DOHH2 (cell line): ENCODE measurements around the gene OPALIN.

Source experiments
- H3F3A ChIP-seq: fragments of 200-600 bp; sonication (generic), shearing (Covaris generic); 2 replicates; pipeline ENCODE4 v1.6.0; 2016; ENCODE audit warnings: antibody characterized with exemption, mild to moderate bottlenecking; ENCODE audit not compliant: control insufficient read depth, insufficient read depth
- H3K27ac ChIP-seq: fragments of 200-600 bp; sonication (generic); 2 replicates; pipeline ENCODE4 v1.5.1; 2014; ENCODE audit warnings: low read depth, mild to moderate bottlenecking, low read length, moderate library complexity
- H3K27me3 ChIP-seq: fragments of 200-600 bp; sonication (generic); 2 replicates; pipeline ENCODE4 v1.6.1; 2014; ENCODE audit warnings: mild to moderate bottlenecking, low read length, mixed read lengths; ENCODE audit not compliant: control insufficient read depth
- H3K36me3 ChIP-seq: fragments of 200-600 bp; sonication (generic); 2 replicates; pipeline ENCODE4 v1.6.1; 2014; ENCODE audit warnings: mild to moderate bottlenecking, low read length, moderate library complexity, mixed read lengths; ENCODE audit not compliant: control insufficient read depth
- H3K4me1 ChIP-seq: fragments of 200-600 bp; sonication (generic); 2 replicates; pipeline ENCODE4 v1.6.1; 2014; ENCODE audit warnings: mild to moderate bottlenecking, low read length, mixed read lengths; ENCODE audit not compliant: control insufficient read depth
- H3K4me2 ChIP-seq: fragments of 200-600 bp; sonication (generic); 2 replicates; pipeline ENCODE4 v1.6.0; 2014; ENCODE audit warnings: mild to moderate bottlenecking, low read length, moderate library complexity
- H3K4me3 ChIP-seq: fragments of 200-600 bp; sonication (generic); 2 replicates; pipeline ENCODE4 v1.5.1; 2014; ENCODE audit warnings: mild to moderate bottlenecking, low read length, mixed read lengths
- H3K79me2 ChIP-seq: fragments of 200-600 bp; sonication (generic); 2 replicates; pipeline ENCODE4 v1.6.1; 2014; ENCODE audit warnings: mild to moderate bottlenecking, low read length, mixed read lengths; ENCODE audit not compliant: control insufficient read depth
- H3K9me2 ChIP-seq: fragments of 200-600 bp; sonication (generic); replicated peaks from 2 replicates; pipeline ENCODE4 v1.6.1; 2014; ENCODE audit warnings: mild to moderate bottlenecking, low read length, mixed read lengths; ENCODE audit not compliant: control insufficient read depth
- H3K9me3 ChIP-seq: fragments of 200-600 bp; sonication (generic); 2 replicates; pipeline ENCODE4 v1.6.1; 2014; ENCODE audit warnings: antibody characterized with exemption, low read length, mixed read lengths; ENCODE audit not compliant: control insufficient read depth, insufficient read depth
- H4K20me1 ChIP-seq: fragments of 200-600 bp; sonication (generic); 2 replicates; pipeline ENCODE4 v1.6.0; 2014; ENCODE audit warnings: low read depth, mild to moderate bottlenecking, antibody characterized with exemption, low read length, moderate library complexity; ENCODE audit not compliant: control insufficient read depth, insufficient read depth
- CTCF ChIP-seq: fragments of 200-600 bp; sonication (generic); IDR thresholded peaks from one replicate; pipeline ENCODE4 v1.5.1; 2014; ENCODE audit warnings: antibody characterized with exemption, mild to moderate bottlenecking, low read depth, low read length; ENCODE audit not compliant: poor library complexity, severe bottlenecking
- EZH2phosphoT487 ChIP-seq: fragments of 200-600 bp; sonication (generic); IDR thresholded peaks from 2 replicates; pipeline ENCODE4 v1.6.1; 2017; ENCODE audit warnings: borderline replicate concordance, mild to moderate bottlenecking, antibody characterized with exemption, low read length, moderate library complexity, mixed read lengths

OPALIN gene

GRCh38 chr10:96377816-96378294, 19.1 kb upstream of the OPALIN start:
- no peak overlapping the region for H3K4me2 ChIP-seq
- no peaks in the 10 kb centered on the region for H3K79me2 ChIP-seq
- H3K4me1 ChIP-seq = peaks cover 13% of the 10 kb centered on the region
- no peaks in the 10 kb centered on the region for H3K9me3 ChIP-seq
- no peak overlapping the region for H3K27ac ChIP-seq
- H3K36me3 ChIP-seq = no peaks in the 10 kb centered on the region
- H3K27me3 ChIP-seq = peaks cover 30% of the 10 kb centered on the region
- H3K4me3 ChIP-seq = no peak overlapping the region
- H4K20me1 ChIP-seq = no peaks in the 10 kb centered on the region
- no peaks in the 10 kb centered on the region for H3F3A ChIP-seq
- no peaks in the 10 kb centered on the region for H3K9me2 ChIP-seq
- TF ChIP-seq EZH2phosphoT487 (no peak), CTCF (no peak)

- no peak overlapping the region for H3K4me2 ChIP-seq
- no peaks in the 10 kb centered on the region for H3K9me2 ChIP-seq
- TF ChIP-seq CTCF = no peak
- TF ChIP-seq EZH2phosphoT487 = no peak
These were observed 17.7 kb upstream of the OPALIN start for GRCh38 chr10:96376483-96376882.

GRCh38 chr10:96374985-96375830, 16.4 kb upstream of the OPALIN start:
- H3K4me2 ChIP-seq = peak overlapping the region; percentile 83
- no peak overlapping the region for H3K27ac ChIP-seq
- H4K20me1 ChIP-seq = no peaks in the 10 kb centered on the region
- no peaks in the 10 kb centered on the region for H3K9me3 ChIP-seq
- H3K4me1 ChIP-seq = peaks cover 13% of the 10 kb centered on the region
- no peaks in the 10 kb centered on the region for H3K36me3 ChIP-seq
- H3K9me2 ChIP-seq = no peaks in the 10 kb centered on the region
- H3F3A ChIP-seq = no peaks in the 10 kb centered on the region
- H3K4me3 ChIP-seq = peak overlapping the region; percentile 72
- TF ChIP-seq CTCF (peak; percentile 95), EZH2phosphoT487 (no peak)
- H3K27me3 ChIP-seq = peaks cover 26% of the 10 kb centered on the region
- no peaks in the 10 kb centered on the region for H3K79me2 ChIP-seq

More at GRCh38 chr10:96376483-96376882, 17.7 kb upstream of the OPALIN start:
- Histone ChIP-seq H3K36me3 (no peaks in the 10 kb centered on the region), H3K27ac (no peak overlapping the region), H3K4me1 (peaks cover 13% of the 10 kb centered on the region), H4K20me1 (no peaks in the 10 kb centered on the region), H3K27me3 (peaks cover 29% of the 10 kb centered on the region), H3F3A (no peaks in the 10 kb centered on the region), H3K9me3 (no peaks in the 10 kb centered on the region), H3K4me3 (no peak overlapping the region), H3K79me2 (no peaks in the 10 kb centered on the region)
